ENCODE results near the gene DIPK1A. TPM values are rescaled to one million over a fixed set of nuclear protein-coding genes. Genes with fewer than 3 reads are reported as not detected.

Gene DIPK1A
- polyA plus RNA-seq, 1 donor from 2014 or later = 10.0 TPM

GRCh38 chr1:92840600-92840999 lies 120.7 kb downstream of the DIPK1A start:
- TF ChIP-seq RAD21 (conservative IDR thresholded peaks at IDR 0.05) = no peak
- TF ChIP-seq POLR2AphosphoS5 (IDR thresholded peaks at IDR 0.05) = no peak
- TF ChIP-seq EZH2 (IDR thresholded peaks at IDR 0.05; ENCODE audit: borderline replicate concordance, insufficient read depth, low read length, poor library complexity, severe bottlenecking) = no peak
- TF ChIP-seq MXI1 (conservative IDR thresholded peaks at IDR 0.05; ENCODE audit: poor library complexity, severe bottlenecking) = no peak
- TF ChIP-seq TAF1 (IDR thresholded peaks at IDR 0.05; ENCODE audit: low read depth) = no peak
- TF ChIP-seq CTCF (IDR thresholded peaks at IDR 0.05; ENCODE audit: poor library complexity, severe bottlenecking) = no peak
- TF ChIP-seq REST (IDR thresholded peaks at IDR 0.05; ENCODE audit: borderline replicate concordance) = no peak
- TF ChIP-seq SMC3 (conservative IDR thresholded peaks at IDR 0.05; ENCODE audit: poor library complexity) = no peak
- no peak for TF ChIP-seq EP300 (conservative IDR thresholded peaks at IDR 0.05; ENCODE audit: poor library complexity, severe bottlenecking)
- H3K79me2 ChIP-seq (replicated peaks; ENCODE audit: insufficient read depth, low read length) = peaks cover 36% of the 10 kb centered on the region
- no peaks in the 10 kb centered on the region for H3F3A ChIP-seq (ENCODE audit: insufficient read depth, low read length, poor library complexity, severe bottlenecking)
- H3K27me3 ChIP-seq (ENCODE audit: insufficient read depth, low read depth, low read length) = no peaks in the 10 kb centered on the region
- H2AFZ ChIP-seq (ENCODE audit: low read depth, low read length) = no peak overlapping the region
- H3K9ac ChIP-seq (ENCODE audit: low read length) = no peak overlapping the region
- H3K36me3 ChIP-seq (ENCODE audit: insufficient read depth, low read length) = peaks cover 25% of the 10 kb centered on the region
- H3K4me2 ChIP-seq (ENCODE audit: low read length) = no peak overlapping the region
- no peaks in the 10 kb centered on the region for H3K9me3 ChIP-seq (ENCODE audit: low read length)
- H3K27ac ChIP-seq (ENCODE audit: low read length) = no peak overlapping the region
- H4K20me1 ChIP-seq (ENCODE audit: insufficient read depth) = peaks cover 25% of the 10 kb centered on the region
- H3K9me2 ChIP-seq (ENCODE audit: insufficient read depth, low read length) = no peaks in the 10 kb centered on the region
- H3K4me3 ChIP-seq (ENCODE audit: low read length) = no peak overlapping the region

- H3K9me2 ChIP-seq (ENCODE audit: insufficient read depth, low read length) = no peaks in the 10 kb centered on the region
- no peak overlapping the region for H3K4me2 ChIP-seq (ENCODE audit: low read length)
- H3K36me3 ChIP-seq (ENCODE audit: insufficient read depth, low read length) = peaks cover 25% of the 10 kb centered on the region
- peaks cover 26% of the 10 kb centered on the region for H4K20me1 ChIP-seq (ENCODE audit: insufficient read depth)
- no peaks in the 10 kb centered on the region for H3F3A ChIP-seq (ENCODE audit: insufficient read depth, low read length, poor library complexity, severe bottlenecking)
- H2AFZ ChIP-seq (ENCODE audit: low read depth, low read length) = no peak overlapping the region
- no peaks in the 10 kb centered on the region for H3K9me3 ChIP-seq (ENCODE audit: low read length)
- TF ChIP-seq POLR2AphosphoS5 (IDR thresholded peaks at IDR 0.05) = no peak
- H3K4me3 ChIP-seq (ENCODE audit: low read length) = no peak overlapping the region
- H3K27ac ChIP-seq (ENCODE audit: low read length) = no peak overlapping the region
- no peak overlapping the region for H3K9ac ChIP-seq (ENCODE audit: low read length)
- H3K79me2 ChIP-seq (replicated peaks; ENCODE audit: insufficient read depth, low read length) = peaks cover 46% of the 10 kb centered on the region
- H3K27me3 ChIP-seq (ENCODE audit: insufficient read depth, low read depth, low read length) = no peaks in the 10 kb centered on the region
Measured at GRCh38 chr1:92839442-92839841, 121.8 kb downstream of the DIPK1A start.

- Histone ChIP-seq H3K36me3 (ENCODE audit: insufficient read depth, low read length) (peaks cover 24% of the 10 kb centered on the region), H3K9ac (ENCODE audit: low read length) (no peak overlapping the region), H3K4me2 (ENCODE audit: low read length) (no peak overlapping the region), H2AFZ (ENCODE audit: low read depth, low read length) (no peak overlapping the region), H4K20me1 (ENCODE audit: insufficient read depth) (peaks cover 30% of the 10 kb centered on the region), H3K79me2 (replicated peaks; ENCODE audit: insufficient read depth, low read length) (peaks cover 56% of the 10 kb centered on the region), H3K9me3 (ENCODE audit: low read length) (no peaks in the 10 kb centered on the region), H3K4me3 (ENCODE audit: low read length) (no peak overlapping the region), H3K9me2 (ENCODE audit: insufficient read depth, low read length) (no peaks in the 10 kb centered on the region), H3F3A (ENCODE audit: insufficient read depth, low read length, poor library complexity, severe bottlenecking) (no peaks in the 10 kb centered on the region), H3K27me3 (ENCODE audit: insufficient read depth, low read depth, low read length) (no peaks in the 10 kb centered on the region), H3K27ac (ENCODE audit: low read length) (no peak overlapping the region)
- TF ChIP-seq REST (IDR thresholded peaks at IDR 0.05; ENCODE audit: borderline replicate concordance) (no peak), TAF1 (IDR thresholded peaks at IDR 0.05; ENCODE audit: low read depth) (no peak)
Measured at GRCh38 chr1:92838519-92838918, 122.7 kb downstream of the DIPK1A start.

Data from neural cell (in vitro differentiated cells).